HepG2 (cell line): ENCODE measurements around the gene ZMAT2.

Experiments used
- CTCF ChIP-seq: sonication (generic); formaldehyde crosslinking; IDR thresholded peaks from 2 replicates; pipeline ENCODE4 v1.5.0; 2020; ENCODE audit warnings: mild to moderate bottlenecking, missing genetic modification reagents, moderate library complexity
- FOXO4 ChIP-seq: sonication (generic); formaldehyde crosslinking; conservative IDR thresholded peaks from 2 replicates; pipeline ENCODE4 v1.8.1; 2023; ENCODE audit warnings: missing genetic modification reagents
- HOXA9 ChIP-seq: sonication (generic); formaldehyde crosslinking; IDR thresholded peaks from 2 replicates; pipeline ENCODE4 v1.8.1; 2022; ENCODE audit warnings: missing genetic modification reagents, mild to moderate bottlenecking, moderate library complexity, borderline replicate concordance
- NAIF1 ChIP-seq: sonication (generic); formaldehyde crosslinking; IDR thresholded peaks from 2 replicates; pipeline ENCODE4 v1.5.0; 2020; ENCODE audit warnings: mild to moderate bottlenecking, missing genetic modification reagents, borderline replicate concordance
- POLR2A ChIP-seq, 2 experiments: IDR thresholded peaks; 2 replicates each; pipeline ENCODE4 v1.6.1; 2011; ENCODE audit warnings: low read depth in 2 of 2, low read length in 2 of 2, mild to moderate bottlenecking in 1 of 2, moderate library complexity in 1 of 2; ENCODE audit not compliant: insufficient read depth in 1 of 2
- PRMT3 ChIP-seq: sonication (generic); formaldehyde crosslinking; IDR thresholded peaks from 2 replicates; pipeline ENCODE4 v1.8.1; 2022; ENCODE audit warnings: low read depth, mild to moderate bottlenecking, moderate library complexity, missing genetic modification reagents, borderline replicate concordance
- RNF219 ChIP-seq: sonication (generic); formaldehyde crosslinking; IDR thresholded peaks from 2 replicates; pipeline ENCODE4 v1.5.0; 2020; ENCODE audit warnings: mild to moderate bottlenecking, missing genetic modification reagents
- SATB2 ChIP-seq: sonication (generic); formaldehyde crosslinking; IDR thresholded peaks from 2 replicates; pipeline ENCODE4 v1.5.0; 2020; ENCODE audit warnings: missing genetic modification reagents
- SIX1 ChIP-seq: sonication (generic); formaldehyde crosslinking; IDR thresholded peaks from 2 replicates; pipeline ENCODE4 v1.4.0; 2020; ENCODE audit warnings: missing genetic modification reagents, borderline replicate concordance
- SMARCC2 ChIP-seq: fragments of 450-650 bp; IDR thresholded peaks from 2 replicates; pipeline ENCODE4 v1.6.1; 2017; ENCODE audit warnings: antibody characterized with exemption, mild to moderate bottlenecking
- ZNF280B ChIP-seq: sonication (generic); formaldehyde crosslinking; IDR thresholded peaks from 2 replicates; pipeline ENCODE4 v1.5.0; 2020; ENCODE audit warnings: missing genetic modification reagents, mild to moderate bottlenecking, borderline replicate concordance
- ZNF446 ChIP-seq: sonication (generic); formaldehyde crosslinking; IDR thresholded peaks from 2 replicates; pipeline ENCODE4 v1.5.0; 2020; ENCODE audit warnings: mild to moderate bottlenecking, missing genetic modification reagents

- no peak for TF ChIP-seq FOXO4 (CRISPR knock-in tag)
- TF ChIP-seq SMARCC2: no peak
- TF ChIP-seq SATB2 (CRISPR knock-in tag): no peak
- TF ChIP-seq SIX1: no peak; the same call in 1 of the 2 replicates
- TF ChIP-seq NAIF1 (CRISPR knock-in tag): peak; percentile 62
- no peak for TF ChIP-seq ZNF280B (CRISPR knock-in tag)
- no peak for TF ChIP-seq CTCF (CRISPR knock-in tag)
- no peak for TF ChIP-seq RNF219 (CRISPR knock-in tag)
- peak; percentile 48 to 82 for TF ChIP-seq POLR2A (IDR thresholded peaks at IDR 0.05; ENCODE audit: insufficient read depth in 1 of 2, low read depth in 2 of 2, low read length in 2 of 2)
- TF ChIP-seq ZNF446 (CRISPR knock-in tag): no peak
- no peak for TF ChIP-seq HOXA9
- no peak for TF ChIP-seq PRMT3 (CRISPR knock-in tag)
Measured at GRCh38 chr5:140710899-140711552, 10.8 kb downstream of the ZMAT2 start.
